GM21529 (cell line): ENCODE measurements around the gene SLC39A11.
"Not testable (repeated sequence)": the region's sequence is repeated elsewhere in the genome, so short reads cannot be mapped to it uniquely, and the experiment has no call there.

Source experiments
- ATAC-seq: cut with Tn5 transposase; IDR thresholded peaks from one replicate; pipeline ENCODE4 v1.9.1; 2021; ENCODE audit not compliant: unreplicated experiment

Gene SLC39A11

GRCh38 chr17:72954579-72954978, 137.9 kb downstream of the SLC39A11 start:
- ATAC-seq = no peak

GRCh38 chr17:72953621-72954020, 138.9 kb downstream of the SLC39A11 start:
- no peak for ATAC-seq

GRCh38 chr17:72952641-72953315, 139.7 kb downstream of the SLC39A11 start:
- ATAC-seq = no peak

GRCh38 chr17:72952220-72952619, 140.3 kb downstream of the SLC39A11 start:
- ATAC-seq = no peak

GRCh38 chr17:72950242-72950931, 142.1 kb downstream of the SLC39A11 start:
- ATAC-seq = no peak

- no peak for ATAC-seq
These were observed 144.4 kb downstream of the SLC39A11 start for GRCh38 chr17:72948115-72948514.

GRCh38 chr17:72947475-72947874, 145.0 kb downstream of the SLC39A11 start:
- no peak for ATAC-seq

GRCh38 chr17:72946696-72947095, 145.8 kb downstream of the SLC39A11 start:
- ATAC-seq = no peak

GRCh38 chr17:72946156-72946555, 146.3 kb downstream of the SLC39A11 start:
- no peak for ATAC-seq

GRCh38 chr17:72945473-72945872, 147.0 kb downstream of the SLC39A11 start:
- ATAC-seq = no peak

GRCh38 chr17:72943826-72944689, 148.4 kb downstream of the SLC39A11 start:
- ATAC-seq = no peak

- no peak for ATAC-seq
These were observed 149.9 kb downstream of the SLC39A11 start for GRCh38 chr17:72942579-72942978.

GRCh38 chr17:72940496-72940895, 152.0 kb downstream of the SLC39A11 start:
- no peak for ATAC-seq

GRCh38 chr17:72938482-72938881, 154.0 kb downstream of the SLC39A11 start:
- ATAC-seq = no peak

GRCh38 chr17:72937707-72938106, 154.8 kb downstream of the SLC39A11 start:
- no peak for ATAC-seq

GRCh38 chr17:72937254-72937653, 155.2 kb downstream of the SLC39A11 start:
- not testable (repeated sequence) for ATAC-seq

- no peak for ATAC-seq
These were observed 156.5 kb downstream of the SLC39A11 start for GRCh38 chr17:72935984-72936383.

GRCh38 chr17:72934927-72935326, 157.6 kb downstream of the SLC39A11 start:
- ATAC-seq = no peak

GRCh38 chr17:72931635-72932034, 160.9 kb downstream of the SLC39A11 start:
- ATAC-seq = peak; percentile 42

- peak; percentile 89 for ATAC-seq
These were observed 161.3 kb downstream of the SLC39A11 start for GRCh38 chr17:72931163-72931562.

GRCh38 chr17:72930031-72930430, 162.5 kb downstream of the SLC39A11 start:
- ATAC-seq = no peak
